Smooth muscle cell (in vitro differentiated cells): ENCODE measurements around the gene SIM2. TPM values are rescaled to one million over a fixed set of nuclear protein-coding genes. Genes with fewer than 3 reads are reported as not detected.

Experiments used
- DNase-seq: peaks from one replicate; lab custom pipeline; 2025; ENCODE audit not compliant: unreplicated experiment; lab: John Stamatoyannopoulos, UW
- H2AFZ ChIP-seq: fragments of 200-600 bp; sonication (generic); 2 replicates; pipeline ENCODE4 v1.6.0; 2016; ENCODE audit warnings: antibody characterized with exemption, low read depth, mild to moderate bottlenecking
- H3F3A ChIP-seq: fragments of 200-600 bp; sonication (generic); 2 replicates; pipeline ENCODE4 v1.6.0; 2017; ENCODE audit warnings: antibody characterized with exemption, low read depth
- H3K27ac ChIP-seq: fragments of 200-600 bp; sonication (generic); 2 replicates; pipeline ENCODE4 v1.5.1; 2016; ENCODE audit warnings: low read depth, mild to moderate bottlenecking
- H3K27me3 ChIP-seq: fragments of 200-600 bp; sonication (generic); 2 replicates; pipeline ENCODE4 v1.6.1; 2016; ENCODE audit warnings: low read depth, mild to moderate bottlenecking
- H3K36me3 ChIP-seq: fragments of 200-600 bp; sonication (generic); 2 replicates; pipeline ENCODE4 v1.5.1; 2016; ENCODE audit warnings: low read depth
- H3K4me1 ChIP-seq: fragments of 200-600 bp; sonication (generic); 2 replicates; pipeline ENCODE4 v1.5.1; 2016; ENCODE audit warnings: low read depth
- H3K4me2 ChIP-seq: fragments of 200-600 bp; sonication (generic); 2 replicates; pipeline ENCODE4 v1.6.0; 2016; ENCODE audit warnings: mild to moderate bottlenecking
- H3K4me3 ChIP-seq: fragments of 200-600 bp; sonication (generic); 2 replicates; pipeline ENCODE4 v1.5.1; 2016; ENCODE audit warnings: mild to moderate bottlenecking
- H3K79me2 ChIP-seq: fragments of 200-600 bp; sonication (generic); 2 replicates; pipeline ENCODE4 v1.6.0; 2016; ENCODE audit warnings: low read depth, mild to moderate bottlenecking
- H3K9ac ChIP-seq: fragments of 200-600 bp; sonication (generic); 2 replicates; pipeline ENCODE4 v1.6.0; 2016; ENCODE audit warnings: low read depth
- H3K9me3 ChIP-seq: fragments of 200-600 bp; sonication (generic); replicated peaks from 2 replicates; pipeline ENCODE4 v1.5.1; 2016; ENCODE audit warnings: low read depth
- H4K20me1 ChIP-seq: fragments of 200-600 bp; sonication (generic); 2 replicates; pipeline ENCODE4 v1.6.0; 2016; ENCODE audit warnings: low read depth
- WGBS: methylation state at CpG from one replicate; pipeline ENCODE4 v1.1.7; 2016; ENCODE audit warnings: low lambda C conversion rate; 5-methylcytosine and 5-hydroxymethylcytosine counted together
- polyA plus RNA-seq: library from polyadenylated mRNA; unstranded; fragments of >200 nt; fragmentation: Nextera tagmentation; extraction: Ambion mirVana; gene quantifications from 2 replicates; pipeline ENCODE4 v1.2.1, GENCODE V29; 2016
- total RNA-seq: library from RNA; depleted of rRNA; stranded (reverse); fragments of >200 nt; gene quantifications from 2 replicates; pipeline ENCODE4 v1.2.3, GENCODE V29; 2014
- TF ChIP-seq, protein P1 (sequence below): fragments of 200-600 bp; sonication (generic); IDR thresholded peaks from 2 replicates; pipeline ENCODE4 v1.5.1; 2017; ENCODE audit warnings: borderline replicate concordance, mild to moderate bottlenecking, antibody characterized with exemption; ENCODE audit not compliant: insufficient read depth, poor library complexity, severe bottlenecking

The SIM2 gene
- total and polyA plus RNA-seq, 2 experiments from 2014 or later: 0.25 TPM; not detected in 1

DNA sequence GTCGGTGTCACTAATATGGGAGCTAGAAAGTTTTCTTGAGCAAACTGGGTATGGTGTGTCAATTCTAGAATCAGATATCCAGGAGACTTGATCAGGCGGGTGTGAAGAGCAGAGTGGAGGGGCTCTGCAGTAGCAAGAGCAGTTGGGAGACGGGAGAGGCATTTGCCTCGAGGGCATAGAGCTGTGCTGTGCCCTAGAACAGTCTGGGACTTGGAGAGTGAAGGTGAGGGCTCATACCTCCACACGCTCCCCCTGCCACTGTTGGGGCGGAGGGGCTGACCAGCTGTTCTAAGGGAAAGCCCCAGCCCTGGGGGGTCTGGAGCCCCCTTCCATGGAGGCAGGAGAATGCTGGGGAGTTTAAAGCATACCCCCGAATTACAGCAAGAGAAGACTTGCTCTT, 33.8 kb downstream of the SIM2 start:
- Histone ChIP-seq H3K4me3 (no peak overlapping the region), H3K4me2 (no peak overlapping the region), H3K9ac (no peak overlapping the region), H2AFZ (no peak overlapping the region), H3K27ac (no peak overlapping the region), H3K79me2 (no peaks in the 10 kb centered on the region), H4K20me1 (no peaks in the 10 kb centered on the region), H3K27me3 (no peaks in the 10 kb centered on the region), H3K9me3 (no peaks in the 10 kb centered on the region), H3K4me1 (no peaks in the 10 kb centered on the region), H3F3A (no peaks in the 10 kb centered on the region), H3K36me3 (no peaks in the 10 kb centered on the region)
- DNase-seq: no peak
- WGBS: 88% methylated on average over 7 of the region's 7 CpGs
- TF ChIP-seq, protein P1, sequence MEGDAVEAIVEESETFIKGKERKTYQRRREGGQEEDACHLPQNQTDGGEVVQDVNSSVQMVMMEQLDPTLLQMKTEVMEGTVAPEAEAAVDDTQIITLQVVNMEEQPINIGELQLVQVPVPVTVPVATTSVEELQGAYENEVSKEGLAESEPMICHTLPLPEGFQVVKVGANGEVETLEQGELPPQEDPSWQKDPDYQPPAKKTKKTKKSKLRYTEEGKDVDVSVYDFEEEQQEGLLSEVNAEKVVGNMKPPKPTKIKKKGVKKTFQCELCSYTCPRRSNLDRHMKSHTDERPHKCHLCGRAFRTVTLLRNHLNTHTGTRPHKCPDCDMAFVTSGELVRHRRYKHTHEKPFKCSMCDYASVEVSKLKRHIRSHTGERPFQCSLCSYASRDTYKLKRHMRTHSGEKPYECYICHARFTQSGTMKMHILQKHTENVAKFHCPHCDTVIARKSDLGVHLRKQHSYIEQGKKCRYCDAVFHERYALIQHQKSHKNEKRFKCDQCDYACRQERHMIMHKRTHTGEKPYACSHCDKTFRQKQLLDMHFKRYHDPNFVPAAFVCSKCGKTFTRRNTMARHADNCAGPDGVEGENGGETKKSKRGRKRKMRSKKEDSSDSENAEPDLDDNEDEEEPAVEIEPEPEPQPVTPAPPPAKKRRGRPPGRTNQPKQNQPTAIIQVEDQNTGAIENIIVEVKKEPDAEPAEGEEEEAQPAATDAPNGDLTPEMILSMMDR: no peak

DNA sequence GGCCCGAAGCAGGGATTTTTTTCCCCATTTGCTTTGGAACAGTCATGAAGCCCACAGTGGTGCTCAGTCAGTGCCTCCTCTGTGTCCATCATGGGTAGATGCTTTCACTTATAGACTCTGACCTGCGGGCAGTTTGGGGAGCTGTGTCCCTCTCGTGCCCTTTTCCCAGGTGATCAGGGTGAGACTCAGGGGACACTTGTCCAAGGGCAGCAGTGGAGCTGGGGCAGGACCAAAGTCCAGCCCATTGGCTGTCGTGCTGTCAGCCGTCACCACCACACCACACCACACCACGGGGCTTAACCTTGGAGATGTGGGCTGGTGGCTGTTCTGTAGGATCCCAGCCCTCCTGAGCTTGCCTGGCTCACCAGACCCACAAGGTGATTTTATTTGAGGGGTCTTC, 34.9 kb downstream of the SIM2 start:
- no peak overlapping the region for H3K4me2 ChIP-seq
- no peaks in the 10 kb centered on the region for H3K9me3 ChIP-seq
- H3K4me3 ChIP-seq: no peak overlapping the region
- WGBS: 88% methylated on average over 6 of the region's 6 CpGs
- no peak overlapping the region for H2AFZ ChIP-seq
- no peaks in the 10 kb centered on the region for H3K36me3 ChIP-seq
- H4K20me1 ChIP-seq: no peaks in the 10 kb centered on the region
- DNase-seq: no peak
- H3F3A ChIP-seq: no peaks in the 10 kb centered on the region
- H3K27ac ChIP-seq: no peak overlapping the region
- H3K27me3 ChIP-seq: no peaks in the 10 kb centered on the region
- H3K4me1 ChIP-seq: no peaks in the 10 kb centered on the region
- TF ChIP-seq, protein P1: no peak
- H3K79me2 ChIP-seq: no peaks in the 10 kb centered on the region
- no peak overlapping the region for H3K9ac ChIP-seq

DNA sequence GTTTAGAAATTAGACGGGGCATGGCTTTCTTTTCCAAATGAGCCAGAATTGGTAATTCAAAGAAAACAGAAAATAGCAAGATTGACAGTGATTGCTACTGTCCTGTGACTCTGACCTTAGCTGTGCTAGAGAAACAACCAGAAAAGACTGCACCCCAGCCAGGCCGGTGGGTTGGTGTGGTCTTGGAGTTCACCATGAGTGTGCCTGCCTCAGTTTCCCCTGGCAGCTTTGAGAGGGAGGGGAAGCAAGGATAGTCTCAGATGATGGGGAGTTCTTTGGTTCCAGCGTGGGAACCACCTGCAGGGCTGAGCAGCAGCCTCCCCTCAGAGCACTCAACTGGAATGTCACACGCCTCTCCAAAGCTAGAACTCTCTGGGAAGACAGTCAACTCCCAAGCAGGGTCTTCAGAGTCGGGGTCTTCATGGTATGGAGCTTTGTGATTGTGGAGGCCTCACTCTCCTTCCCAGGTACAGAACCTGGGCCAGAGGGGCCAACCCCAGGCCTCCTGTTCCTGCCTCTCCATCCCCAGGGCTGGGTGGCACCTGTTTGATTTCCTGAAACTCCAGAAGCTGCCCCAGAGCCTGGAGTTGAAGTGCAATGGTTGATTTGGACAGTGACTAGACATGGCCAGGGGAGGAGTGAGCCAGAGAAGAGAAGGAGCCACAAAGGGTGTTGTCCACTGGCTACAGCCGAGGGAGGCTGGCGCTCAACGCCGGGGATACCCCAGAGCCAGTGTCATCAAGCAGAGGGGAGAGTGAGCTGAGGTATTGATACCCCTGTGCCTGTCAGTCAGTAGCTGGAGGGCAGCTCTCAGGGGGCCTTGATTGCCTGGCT, 35.7 kb downstream of the SIM2 start:
- TF ChIP-seq, protein P1: no peak
- 93% methylated on average over 9 of the region's 9 CpGs for WGBS
- Histone ChIP-seq H3K9ac (no peak overlapping the region), H3K36me3 (no peaks in the 10 kb centered on the region), H3K27me3 (no peaks in the 10 kb centered on the region), H3K27ac (no peak overlapping the region), H3K9me3 (no peaks in the 10 kb centered on the region), H3K79me2 (no peaks in the 10 kb centered on the region), H2AFZ (no peak overlapping the region), H3K4me1 (no peaks in the 10 kb centered on the region), H3K4me2 (no peak overlapping the region), H3K4me3 (no peak overlapping the region), H4K20me1 (no peaks in the 10 kb centered on the region), H3F3A (no peaks in the 10 kb centered on the region)
- no peak for DNase-seq

DNA sequence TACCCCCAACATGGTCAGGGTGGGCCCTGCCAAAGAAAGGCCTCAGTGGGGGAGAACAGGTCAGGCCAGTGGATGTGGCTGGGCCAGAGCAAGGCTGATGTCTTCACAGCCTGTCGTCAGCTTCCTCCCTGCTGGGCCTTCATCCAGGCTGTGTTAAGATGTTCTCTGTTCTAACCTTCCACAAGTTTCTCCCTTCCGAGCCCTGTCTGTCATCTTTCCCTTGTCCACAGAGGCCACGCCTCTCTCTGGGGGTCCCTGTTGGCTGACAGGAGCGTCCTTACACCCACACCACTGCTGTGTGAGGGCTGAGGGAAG, 36.2 kb downstream of the SIM2 start:
- Histone ChIP-seq H4K20me1 (no peaks in the 10 kb centered on the region), H3K9ac (no peak overlapping the region), H3K79me2 (no peaks in the 10 kb centered on the region), H3K4me3 (no peak overlapping the region), H3K36me3 (no peaks in the 10 kb centered on the region), H3K4me1 (no peaks in the 10 kb centered on the region), H3K27me3 (no peaks in the 10 kb centered on the region), H3K4me2 (no peak overlapping the region), H2AFZ (no peak overlapping the region), H3K9me3 (no peaks in the 10 kb centered on the region), H3K27ac (no peak overlapping the region), H3F3A (no peaks in the 10 kb centered on the region)
- 65% methylated on average over 4 of the region's 4 CpGs for WGBS
- TF ChIP-seq, protein P1: no peak
- DNase-seq: no peak
